ENCODE measurements around the gene PDE8A.
"Not testable (repeated sequence)": the region's sequence is repeated elsewhere in the genome, so short reads cannot be mapped to it uniquely, and the experiment has no call there.

The PDE8A gene

DNA sequence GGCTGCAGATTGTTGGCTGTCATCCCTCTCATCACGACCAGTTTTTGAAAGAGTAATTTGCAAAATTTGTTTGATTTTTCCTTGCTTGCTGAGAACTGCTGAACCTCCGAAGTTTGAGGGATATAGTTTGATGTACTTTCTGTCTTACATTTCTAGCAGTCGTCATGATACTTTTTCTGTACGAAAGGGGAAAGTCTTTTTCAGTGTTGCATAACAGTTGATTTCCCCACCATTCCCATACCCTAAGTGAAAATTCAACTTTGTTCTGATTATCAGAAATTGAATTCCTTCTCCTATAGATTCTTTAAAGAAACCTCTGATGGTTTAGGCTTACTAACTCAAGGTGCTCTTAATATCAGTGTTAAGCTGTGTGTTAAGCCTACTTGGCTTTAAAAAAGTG is 1.6 kb downstream of the PDE8A start:
- DNase-seq (ENCODE audit: low spot score), result no peak
- TF ChIP-seq, protein P1, sequence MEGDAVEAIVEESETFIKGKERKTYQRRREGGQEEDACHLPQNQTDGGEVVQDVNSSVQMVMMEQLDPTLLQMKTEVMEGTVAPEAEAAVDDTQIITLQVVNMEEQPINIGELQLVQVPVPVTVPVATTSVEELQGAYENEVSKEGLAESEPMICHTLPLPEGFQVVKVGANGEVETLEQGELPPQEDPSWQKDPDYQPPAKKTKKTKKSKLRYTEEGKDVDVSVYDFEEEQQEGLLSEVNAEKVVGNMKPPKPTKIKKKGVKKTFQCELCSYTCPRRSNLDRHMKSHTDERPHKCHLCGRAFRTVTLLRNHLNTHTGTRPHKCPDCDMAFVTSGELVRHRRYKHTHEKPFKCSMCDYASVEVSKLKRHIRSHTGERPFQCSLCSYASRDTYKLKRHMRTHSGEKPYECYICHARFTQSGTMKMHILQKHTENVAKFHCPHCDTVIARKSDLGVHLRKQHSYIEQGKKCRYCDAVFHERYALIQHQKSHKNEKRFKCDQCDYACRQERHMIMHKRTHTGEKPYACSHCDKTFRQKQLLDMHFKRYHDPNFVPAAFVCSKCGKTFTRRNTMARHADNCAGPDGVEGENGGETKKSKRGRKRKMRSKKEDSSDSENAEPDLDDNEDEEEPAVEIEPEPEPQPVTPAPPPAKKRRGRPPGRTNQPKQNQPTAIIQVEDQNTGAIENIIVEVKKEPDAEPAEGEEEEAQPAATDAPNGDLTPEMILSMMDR (IDR thresholded peaks at IDR 0.05; ENCODE audit: extremely low read depth, missing control alignments), result no peak

- DNase-seq (ENCODE audit: low spot score), result no peak
- TF ChIP-seq, protein P1 (IDR thresholded peaks at IDR 0.05; ENCODE audit: extremely low read depth, missing control alignments), result no peak
These were observed 2.1 kb downstream of the PDE8A start for GRCh38 chr15:84983711-84984110.

GRCh38 chr15:84985158-84985557 is 3.5 kb downstream of the PDE8A start:
- no peak for DNase-seq (ENCODE audit: low spot score)

DNA sequence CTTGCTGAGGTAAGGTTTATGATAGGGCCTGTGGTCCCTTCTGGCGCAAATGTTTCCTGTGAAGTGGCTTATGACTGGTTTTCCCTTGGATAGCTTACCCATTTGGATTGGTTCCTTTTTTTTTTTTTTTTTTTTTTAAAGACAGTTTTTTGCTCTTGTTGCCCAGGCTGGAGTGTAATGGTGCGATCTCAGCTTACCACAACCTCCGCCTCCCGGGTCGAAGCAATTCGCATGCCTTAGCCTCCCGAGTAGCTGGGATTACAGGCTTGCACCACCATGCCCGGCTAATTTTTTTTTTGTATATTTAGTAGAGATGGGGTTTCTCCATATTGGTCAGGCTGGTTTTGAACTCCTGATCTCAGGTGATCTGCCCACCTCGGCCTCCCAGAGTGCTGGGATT is 5.7 kb downstream of the PDE8A start:
- DNase-seq (ENCODE audit: low spot score), result not testable (repeated sequence)

More at GRCh38 chr15:84985158-84985557, 3.5 kb downstream of the PDE8A start:
- TF ChIP-seq, protein P1 (IDR thresholded peaks at IDR 0.05; ENCODE audit: extremely low read depth, missing control alignments), result no peak

DNA sequence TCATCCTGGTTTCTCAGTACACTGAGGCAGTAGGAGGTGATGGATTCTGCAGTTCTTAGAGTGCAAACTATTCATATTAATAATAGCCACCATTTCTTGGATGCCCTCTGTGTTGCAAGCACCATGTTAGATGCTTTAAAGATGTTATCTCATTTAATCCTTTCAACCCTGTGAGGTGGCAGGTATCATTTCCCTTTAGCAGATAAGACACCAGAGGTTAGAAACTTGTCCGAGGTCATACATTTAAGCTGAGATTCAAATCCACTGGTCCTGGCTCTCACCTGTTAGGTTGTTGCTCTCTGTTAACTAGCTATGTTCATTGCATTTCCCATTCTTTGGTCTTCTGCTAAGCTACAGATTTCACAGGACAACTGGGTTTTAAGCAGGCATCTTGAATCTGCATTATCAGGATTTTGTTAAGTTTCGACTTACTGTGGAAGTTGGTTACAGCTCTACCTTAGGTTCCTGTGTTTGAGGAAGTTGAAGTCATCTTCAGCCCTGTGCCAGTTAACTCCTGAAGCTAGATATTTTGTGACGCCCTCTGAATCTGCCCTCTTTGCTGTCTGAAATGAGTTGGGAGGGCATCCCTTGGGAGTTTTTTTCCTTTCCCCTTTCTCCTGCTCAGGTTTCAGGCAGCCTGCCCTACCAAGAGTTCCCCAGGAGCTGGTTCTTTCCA is 6.4 kb downstream of the PDE8A start:
- TF ChIP-seq, protein P1 (IDR thresholded peaks at IDR 0.05; ENCODE audit: extremely low read depth, missing control alignments), result no peak
- no peak for DNase-seq (ENCODE audit: low spot score)

- TF ChIP-seq, protein P1 (IDR thresholded peaks at IDR 0.05; ENCODE audit: extremely low read depth, missing control alignments), result no peak
- DNase-seq (ENCODE audit: low spot score), result no peak
These were observed 7.4 kb downstream of the PDE8A start for GRCh38 chr15:84988909-84989644.

DNA sequence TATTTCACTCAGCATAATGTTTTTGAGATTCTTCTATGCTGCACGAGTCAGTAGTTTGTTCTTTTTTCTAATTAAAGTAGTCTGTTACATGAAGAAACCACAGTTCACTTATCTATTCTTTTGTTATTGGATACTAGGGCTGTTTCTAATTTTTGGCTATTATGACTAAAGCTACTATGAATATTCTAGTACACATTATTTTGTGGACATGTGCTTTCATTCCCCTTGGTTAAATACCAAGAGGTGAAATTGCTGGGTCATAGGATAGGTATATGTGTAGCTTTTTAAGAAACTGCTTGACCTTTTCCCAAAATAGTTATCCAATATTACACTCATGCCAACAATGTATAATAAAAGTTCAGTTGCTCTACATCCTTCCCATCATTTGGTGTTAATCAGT is 8.9 kb downstream of the PDE8A start:
- TF ChIP-seq, protein P1 (IDR thresholded peaks at IDR 0.05; ENCODE audit: extremely low read depth, missing control alignments), result no peak
- DNase-seq (ENCODE audit: low spot score), result no peak

Measured in GM20000 (cell line).